Medulla oblongata (tissue), 1 donor: Measurements from ENCODE around the gene CTSS.
"Not testable (repeated sequence)": the region's sequence is repeated elsewhere in the genome, so short reads cannot be mapped to it uniquely, and the experiment has no call there.

Experiments
- DNase-seq: peaks from one replicate; pipeline ENCODE4 v3.0.0-alpha.2; 2015; ENCODE audit errors: extremely low spot score

CTSS gene

GRCh38 chr1:150775931-150776505 is 10.4 kb upstream of the CTSS start:
- DNase-seq = not testable (repeated sequence)

- peak; percentile 20 for DNase-seq
Observed at GRCh38 chr1:150775276-150775675, 9.7 kb upstream of the CTSS start.

GRCh38 chr1:150772326-150772725 is 6.7 kb upstream of the CTSS start:
- no peak for DNase-seq

- DNase-seq = not testable (repeated sequence)
Observed at GRCh38 chr1:150767704-150768103, 2.1 kb upstream of the CTSS start.

- not testable (repeated sequence) for DNase-seq
Observed at GRCh38 chr1:150765977-150766301, 361 bp upstream of the CTSS start.

- no peak for DNase-seq
Observed at GRCh38 chr1:150764617-150765101, 919 bp downstream of the CTSS start.

GRCh38 chr1:150763018-150763417 is 2.6 kb downstream of the CTSS start:
- no peak for DNase-seq

- no peak for DNase-seq
Observed at GRCh38 chr1:150762552-150762951, 3.0 kb downstream of the CTSS start.

- DNase-seq = no peak
Observed at GRCh38 chr1:150761801-150762200, 3.8 kb downstream of the CTSS start.

- no peak for DNase-seq
Observed at GRCh38 chr1:150760013-150760412, 5.6 kb downstream of the CTSS start.

GRCh38 chr1:150753416-150753815 is 12.2 kb downstream of the CTSS start:
- DNase-seq = no peak

- DNase-seq = no peak
Observed at GRCh38 chr1:150751443-150751842, 14.1 kb downstream of the CTSS start.

- DNase-seq = no peak
Observed at GRCh38 chr1:150749720-150750311, 15.8 kb downstream of the CTSS start.

GRCh38 chr1:150748878-150749719 is 16.5 kb downstream of the CTSS start:
- DNase-seq = no peak

- DNase-seq = no peak
Observed at GRCh38 chr1:150730130-150730721, 35.4 kb downstream of the CTSS start.

GRCh38 chr1:150724336-150724735 is 41.2 kb downstream of the CTSS start:
- no peak for DNase-seq

- no peak for DNase-seq
Observed at GRCh38 chr1:150720703-150721102, 44.9 kb downstream of the CTSS start, which contains the start of gene HORMAD1. HORMAD1 (minus strand) TSS chr1:150720895; CDS start chr1:150719505, 1,390 bp downstream.

GRCh38 chr1:150720098-150720497 is 45.5 kb downstream of the CTSS start:
- no peak for DNase-seq

GRCh38 chr1:150718225-150718891 is 47.2 kb downstream of the CTSS start:
- no peak for DNase-seq

- not testable (repeated sequence) for DNase-seq
Observed at GRCh38 chr1:150709031-150709430, 56.5 kb downstream of the CTSS start.

- DNase-seq = no peak
Observed at GRCh38 chr1:150708595-150708994, 57.0 kb downstream of the CTSS start.

GRCh38 chr1:150706091-150706490 is 59.5 kb downstream of the CTSS start:
- DNase-seq = no peak
